ENCODE data around the gene KIAA0586.

The KIAA0586 gene

GRCh38 chr14:58484176-58484575 is 56.7 kb downstream of the KIAA0586 start:
- Histone ChIP-seq H3K36me3 (ENCODE audit: low read depth) (peaks cover 60% of the 10 kb centered on the region), H3K4me3 (ENCODE audit: severe bottlenecking) (no peak overlapping the region), H3K4me1 (ENCODE audit: insufficient read depth, poor library complexity, severe bottlenecking) (peaks cover 9% of the 10 kb centered on the region), H3K27ac (ENCODE audit: poor library complexity, severe bottlenecking) (no peak overlapping the region), H3K9me3 (ENCODE audit: severe bottlenecking) (no peaks in the 10 kb centered on the region), H3K27me3 (ENCODE audit: insufficient read depth, poor library complexity, severe bottlenecking) (no peaks in the 10 kb centered on the region)
- DNase-seq (ENCODE audit: low spot score) (no peak), ATAC-seq (ENCODE audit: low read depth) (no peak)
- TF ChIP-seq CTCF (IDR thresholded peaks at IDR 0.05; ENCODE audit: poor library complexity, severe bottlenecking): no peak

- no peaks in the 10 kb centered on the region for H3K27me3 ChIP-seq (ENCODE audit: insufficient read depth, poor library complexity, severe bottlenecking)
- H3K4me1 ChIP-seq (ENCODE audit: insufficient read depth, poor library complexity, severe bottlenecking): peaks cover 9% of the 10 kb centered on the region
- H3K9me3 ChIP-seq (ENCODE audit: severe bottlenecking): no peaks in the 10 kb centered on the region
- no peak overlapping the region for H3K27ac ChIP-seq (ENCODE audit: poor library complexity, severe bottlenecking)
- ATAC-seq (ENCODE audit: low read depth) (peak; percentile 72; the same call in 2 of the 3 replicates), DNase-seq (ENCODE audit: low spot score) (no peak)
- H3K4me3 ChIP-seq (ENCODE audit: severe bottlenecking): no peak overlapping the region
- peaks cover 81% of the 10 kb centered on the region for H3K36me3 ChIP-seq (ENCODE audit: low read depth)
- TF ChIP-seq CTCF (IDR thresholded peaks at IDR 0.05; ENCODE audit: poor library complexity, severe bottlenecking): no peak
These were observed 61.0 kb downstream of the KIAA0586 start for GRCh38 chr14:58488550-58488949.

- no peak for ATAC-seq (ENCODE audit: low read depth)
- Histone ChIP-seq H3K36me3 (ENCODE audit: low read depth) (peaks cover 67% of the 10 kb centered on the region), H3K27me3 (ENCODE audit: insufficient read depth, poor library complexity, severe bottlenecking) (no peaks in the 10 kb centered on the region), H3K27ac (ENCODE audit: poor library complexity, severe bottlenecking) (no peak overlapping the region), H3K9me3 (ENCODE audit: severe bottlenecking) (no peaks in the 10 kb centered on the region), H3K4me1 (ENCODE audit: insufficient read depth, poor library complexity, severe bottlenecking) (peaks cover 9% of the 10 kb centered on the region), H3K4me3 (ENCODE audit: severe bottlenecking) (no peak overlapping the region)
- DNase-seq (ENCODE audit: low spot score): no peak
- no peak for TF ChIP-seq CTCF (IDR thresholded peaks at IDR 0.05; ENCODE audit: poor library complexity, severe bottlenecking)
These were observed 64.1 kb downstream of the KIAA0586 start for GRCh38 chr14:58491593-58491992.

- ATAC-seq (ENCODE audit: low read depth) (no peak), DNase-seq (ENCODE audit: low spot score) (no peak)
- H3K4me1 ChIP-seq (ENCODE audit: insufficient read depth, poor library complexity, severe bottlenecking): peaks cover 9% of the 10 kb centered on the region
- H3K4me3 ChIP-seq (ENCODE audit: severe bottlenecking): no peak overlapping the region
- peaks cover 63% of the 10 kb centered on the region for H3K36me3 ChIP-seq (ENCODE audit: low read depth)
- TF ChIP-seq CTCF (IDR thresholded peaks at IDR 0.05; ENCODE audit: poor library complexity, severe bottlenecking): no peak
- no peaks in the 10 kb centered on the region for H3K27me3 ChIP-seq (ENCODE audit: insufficient read depth, poor library complexity, severe bottlenecking)
- H3K27ac ChIP-seq (ENCODE audit: poor library complexity, severe bottlenecking): no peak overlapping the region
- no peaks in the 10 kb centered on the region for H3K9me3 ChIP-seq (ENCODE audit: severe bottlenecking)
These were observed 64.5 kb downstream of the KIAA0586 start for GRCh38 chr14:58492044-58492443.

GRCh38 chr14:58501214-58501816 is 73.8 kb downstream of the KIAA0586 start:
- ATAC-seq (ENCODE audit: low read depth) (peak; percentile 72), DNase-seq (ENCODE audit: low spot score) (no peak)
- H3K36me3 ChIP-seq (ENCODE audit: low read depth): peaks cover 32% of the 10 kb centered on the region
- no peaks in the 10 kb centered on the region for H3K4me1 ChIP-seq (ENCODE audit: insufficient read depth, poor library complexity, severe bottlenecking)
- peak; percentile 99 for TF ChIP-seq CTCF (IDR thresholded peaks at IDR 0.05; ENCODE audit: poor library complexity, severe bottlenecking)
- H3K4me3 ChIP-seq (ENCODE audit: severe bottlenecking): no peak overlapping the region
- H3K27me3 ChIP-seq (ENCODE audit: insufficient read depth, poor library complexity, severe bottlenecking): no peaks in the 10 kb centered on the region
- H3K27ac ChIP-seq (ENCODE audit: poor library complexity, severe bottlenecking): no peak overlapping the region
- H3K9me3 ChIP-seq (ENCODE audit: severe bottlenecking): no peaks in the 10 kb centered on the region
